Omental fat pad (tissue), 4 donors: ENCODE results near the gene FAM111A. TPM values are rescaled to one million over a fixed set of nuclear protein-coding genes. Genes with fewer than 3 reads are reported as not detected.

Source experiments
- ATAC-seq: fragments of 150-250 bp; one replicate; pipeline ENCODE4 v1.9.1; 2016; ENCODE audit warnings: mild to moderate bottlenecking, moderate library complexity; ENCODE audit not compliant: low FRiP score
- DNase-seq: peaks from one replicate; pipeline ENCODE4 v3.0.0-alpha.2; 2019; ENCODE audit warnings: low spot score
- CTCF ChIP-seq, 3 donors: fragments of 450-650 bp; IDR thresholded peaks; one replicate each; pipeline ENCODE4 v1.5.1; 2016 to 2017; ENCODE audit warnings: antibody characterized with exemption in 3 of 3, mild to moderate bottlenecking in 3 of 3, moderate library complexity in 2 of 3
- total RNA-seq, 4 donors: library from RNA; depleted of rRNA; stranded (reverse); fragments of >200 nt; gene quantifications; one replicate each; pipeline ENCODE4 v1.1.0, GENCODE V29; 2016

Gene FAM111A
- total RNA-seq, 4 donors from 2014 or later: 18.2 to 60.1 (median 31.7) TPM

- no peak for DNase-seq
- ATAC-seq: peak; percentile 31
- TF ChIP-seq CTCF (IDR thresholded peaks at IDR 0.05): no peak
These were observed 44.9 kb downstream of the FAM111A start for GRCh38 chr11:59187587-59187986.

- ATAC-seq (peak; percentile 18), DNase-seq (no peak)
- no peak for TF ChIP-seq CTCF (IDR thresholded peaks at IDR 0.05)
These were observed 46.3 kb downstream of the FAM111A start for GRCh38 chr11:59188954-59189353.

DNA sequence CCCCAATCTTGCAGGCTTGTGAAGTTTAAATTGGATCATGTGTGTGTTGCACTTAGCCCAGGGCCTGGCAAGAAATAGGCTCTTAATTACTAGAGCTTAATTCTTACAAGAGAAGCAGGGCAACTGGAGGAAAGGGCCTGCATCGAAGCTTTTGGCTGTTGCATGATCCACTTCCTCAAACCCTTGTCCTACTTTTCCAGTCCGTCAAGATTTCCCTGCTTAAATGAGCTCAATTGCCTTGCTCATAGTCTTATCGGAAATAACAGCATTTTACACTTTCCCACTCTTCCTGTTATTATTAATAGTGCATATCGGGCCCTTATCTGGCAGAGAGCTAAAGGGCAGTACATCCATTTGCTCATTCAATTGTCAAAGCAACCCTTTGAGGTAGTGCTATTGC is 47.3 kb downstream of the FAM111A start:
- ATAC-seq: no peak
- no peak for TF ChIP-seq CTCF (IDR thresholded peaks at IDR 0.05)
- no peak for DNase-seq

DNA sequence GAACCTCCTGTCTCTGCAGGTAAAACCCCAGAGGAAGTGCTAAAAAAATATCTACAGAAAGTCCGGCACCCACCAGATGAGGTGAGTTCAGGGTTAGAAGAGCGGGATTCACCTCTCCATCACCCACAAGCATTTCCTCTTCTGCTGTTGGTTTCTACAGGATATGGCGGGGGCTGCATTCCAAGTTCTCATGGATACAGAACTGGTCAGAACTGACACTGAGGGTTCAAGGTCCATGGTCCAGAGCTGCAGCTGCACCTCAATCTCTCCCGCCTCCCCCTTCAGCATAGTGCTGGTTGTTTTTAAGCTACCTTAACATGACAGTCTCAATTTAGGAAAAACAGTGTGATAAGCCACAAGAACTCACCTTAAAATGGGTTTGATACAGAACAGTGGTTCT is 48.4 kb downstream of the FAM111A start:
- DNase-seq: no peak
- ATAC-seq: no peak
- TF ChIP-seq CTCF (IDR thresholded peaks at IDR 0.05): no peak

- no peak for DNase-seq
- no peak for ATAC-seq
- TF ChIP-seq CTCF (IDR thresholded peaks at IDR 0.05): no peak
These were observed 49.2 kb downstream of the FAM111A start for GRCh38 chr11:59191890-59192289.

GRCh38 chr11:59192446-59193020 is 49.9 kb downstream of the FAM111A start:
- no peak for TF ChIP-seq CTCF (IDR thresholded peaks at IDR 0.05)
- ATAC-seq (no peak), DNase-seq (no peak)

GRCh38 chr11:59193587-59194130 is 51.0 kb downstream of the FAM111A start:
- TF ChIP-seq CTCF (IDR thresholded peaks at IDR 0.05): no peak
- ATAC-seq (no peak), DNase-seq (no peak)
